ENCODE measurements around the gene PNLIPRP2.

Gene PNLIPRP2

GRCh38 chr10:116613471-116613870 is 7.3 kb upstream of the PNLIPRP2 start:
- no peak for DNase-seq

- no peak for DNase-seq
Observed at GRCh38 chr10:116614796-116615195, 6.0 kb upstream of the PNLIPRP2 start.

- no peak for DNase-seq
Observed at GRCh38 chr10:116615199-116615776, 5.5 kb upstream of the PNLIPRP2 start.

- DNase-seq = no peak
Observed at GRCh38 chr10:116621476-116621875, 723 bp downstream of the PNLIPRP2 start.

- DNase-seq = no peak
Observed at GRCh38 chr10:116621934-116622655, 1.3 kb downstream of the PNLIPRP2 start.

GRCh38 chr10:116625845-116626244 is 5.1 kb downstream of the PNLIPRP2 start:
- no peak for DNase-seq

- DNase-seq = no peak
Observed at GRCh38 chr10:116626815-116627214, 6.1 kb downstream of the PNLIPRP2 start.

- DNase-seq = no peak
Observed at GRCh38 chr10:116627386-116627933, 6.7 kb downstream of the PNLIPRP2 start.

- no peak for DNase-seq
Observed at GRCh38 chr10:116629340-116629739, 8.6 kb downstream of the PNLIPRP2 start.

- DNase-seq = no peak
Observed at GRCh38 chr10:116630020-116630419, 9.3 kb downstream of the PNLIPRP2 start.

GRCh38 chr10:116631871-116632295 is 11.1 kb downstream of the PNLIPRP2 start:
- DNase-seq = no peak

GRCh38 chr10:116632596-116633215 is 12.0 kb downstream of the PNLIPRP2 start:
- no peak for DNase-seq

- DNase-seq = no peak
Observed at GRCh38 chr10:116633216-116633600, 12.5 kb downstream of the PNLIPRP2 start.

GRCh38 chr10:116634126-116634975 is 13.6 kb downstream of the PNLIPRP2 start:
- DNase-seq = no peak

GRCh38 chr10:116636385-116636784 is 15.6 kb downstream of the PNLIPRP2 start:
- DNase-seq = no peak

- no peak for DNase-seq
Observed at GRCh38 chr10:116636976-116637375, 16.2 kb downstream of the PNLIPRP2 start.

GRCh38 chr10:116637830-116638229 is 17.1 kb downstream of the PNLIPRP2 start:
- no peak for DNase-seq

GRCh38 chr10:116646502-116646901 is 25.7 kb downstream of the PNLIPRP2 start:
- no peak for DNase-seq

- no peak for DNase-seq
Observed at GRCh38 chr10:116648903-116649302, 28.1 kb downstream of the PNLIPRP2 start.

- DNase-seq = no peak
Observed at GRCh38 chr10:116653885-116654284, 33.1 kb downstream of the PNLIPRP2 start.

GRCh38 chr10:116654816-116655215 is 34.1 kb downstream of the PNLIPRP2 start:
- no peak for DNase-seq

GRCh38 chr10:116655568-116655967 is 34.8 kb downstream of the PNLIPRP2 start:
- DNase-seq = no peak

GRCh38 chr10:116656044-116656443 is 35.3 kb downstream of the PNLIPRP2 start:
- no peak for DNase-seq

Measured in NCI-H1694 (cell line).